OCI-LY1 (cell line): Measurements from ENCODE around the gene C12orf56.

Source experiments
- H2AFZ ChIP-seq: fragments of 200-600 bp; sonication (generic), shearing (Covaris generic); 2 replicates; pipeline ENCODE4 v1.6.0; 2014; ENCODE audit warnings: antibody characterized with exemption, mild to moderate bottlenecking, low read length
- H3F3A ChIP-seq: fragments of 200-600 bp; sonication (generic), shearing (Covaris generic); 2 replicates; pipeline ENCODE4 v1.6.0; 2014; ENCODE audit warnings: mild to moderate bottlenecking, antibody characterized with exemption, low read length, moderate library complexity; ENCODE audit not compliant: insufficient read depth
- H3K27ac ChIP-seq: fragments of 200-600 bp; sonication (generic); 2 replicates; pipeline ENCODE4 v1.5.1; 2014; ENCODE audit warnings: low read length, mixed run types, mild to moderate bottlenecking, low read depth; ENCODE audit not compliant: poor library complexity, severe bottlenecking
- H3K27me3 ChIP-seq: fragments of 200-600 bp; sonication (generic); 2 replicates; pipeline ENCODE4 v1.6.0; 2014; ENCODE audit warnings: antibody characterized with exemption, mild to moderate bottlenecking, low read length, moderate library complexity; ENCODE audit not compliant: insufficient read depth
- H3K36me3 ChIP-seq: fragments of 200-600 bp; sonication (generic); 2 replicates; pipeline ENCODE4 v1.6.1; 2014; ENCODE audit warnings: mild to moderate bottlenecking, antibody characterized with exemption, low read length, moderate library complexity, mixed read lengths; ENCODE audit not compliant: insufficient read depth
- H3K4me1 ChIP-seq: fragments of 200-600 bp; sonication (generic); 2 replicates; pipeline ENCODE4 v1.5.1; 2014; ENCODE audit warnings: mild to moderate bottlenecking, low read length, moderate library complexity; ENCODE audit not compliant: insufficient read depth, severe bottlenecking
- H3K4me2 ChIP-seq: fragments of 200-600 bp; sonication (generic), shearing (Covaris generic); 2 replicates; pipeline ENCODE4 v1.6.1; 2014; ENCODE audit warnings: low read length
- H3K4me3 ChIP-seq: fragments of 200-600 bp; sonication (generic); 2 replicates; pipeline ENCODE4 v1.5.1; 2014; ENCODE audit warnings: low read length, low read depth, mild to moderate bottlenecking, mixed read lengths; ENCODE audit not compliant: poor library complexity, severe bottlenecking
- H3K79me2 ChIP-seq: fragments of 200-600 bp; shearing (Covaris generic); 2 replicates; pipeline ENCODE4 v1.6.1; 2016; ENCODE audit warnings: mixed run types, low read length, mixed read lengths; ENCODE audit not compliant: insufficient read depth
- H3K9ac ChIP-seq: fragments of 200-600 bp; sonication (generic), shearing (Covaris generic); 2 replicates; pipeline ENCODE4 v1.6.1; 2014; ENCODE audit warnings: mild to moderate bottlenecking, low read length, mixed read lengths
- H3K9me2 ChIP-seq: fragments of 200-600 bp; sonication (generic), shearing (Covaris generic); 2 replicates; pipeline ENCODE4 v1.6.1; 2014; ENCODE audit warnings: low read depth, mild to moderate bottlenecking, low read length, mixed read lengths
- H3K9me3 ChIP-seq: fragments of 200-600 bp; shearing (Covaris generic); 2 replicates; pipeline ENCODE4 v1.6.1; 2014; ENCODE audit warnings: low read length, mixed read lengths
- H4K20me1 ChIP-seq: fragments of 200-600 bp; sonication (generic), shearing (Covaris generic); 2 replicates; pipeline ENCODE4 v1.6.0; 2016; ENCODE audit warnings: mild to moderate bottlenecking, low read length; ENCODE audit not compliant: insufficient read depth
- EZH2 ChIP-seq: fragments of 200-600 bp; sonication (generic), shearing (Covaris generic); IDR thresholded peaks from 2 replicates; pipeline ENCODE4 v1.8.0; 2017; ENCODE audit warnings: borderline replicate concordance, mixed run types, mild to moderate bottlenecking, antibody characterized with exemption, low read length, moderate library complexity, mixed read lengths
- TF ChIP-seq, protein P1 (sequence below): fragments of 200-600 bp; sonication (generic), shearing (Covaris generic); IDR thresholded peaks from 2 replicates; pipeline ENCODE4 v1.5.1; 2017; ENCODE audit warnings: mild to moderate bottlenecking, antibody characterized with exemption, low read length, moderate library complexity, mixed read lengths

The C12orf56 gene

DNA sequence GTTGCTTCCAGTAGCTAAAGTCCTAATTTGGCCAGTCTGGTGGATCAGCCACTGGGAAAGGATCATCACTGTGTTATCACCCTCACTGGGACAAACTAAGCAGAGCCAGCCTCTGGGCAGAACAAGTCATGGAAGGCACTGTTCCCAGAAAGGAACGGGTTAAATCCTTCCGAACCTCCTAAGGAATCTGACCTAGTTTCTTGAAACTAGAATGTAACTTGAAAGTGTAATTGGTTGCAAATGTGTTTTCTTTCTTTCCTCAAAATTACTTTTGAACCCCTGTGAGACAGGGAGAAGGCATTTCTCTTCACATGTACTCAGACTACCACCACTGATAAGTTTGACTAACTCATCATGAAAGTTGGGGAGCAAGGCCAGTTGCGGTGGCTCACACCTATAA is 149.8 kb downstream of the C12orf56 start:
- no peak overlapping the region for H3K27ac ChIP-seq
- H3K36me3 ChIP-seq, result no peaks in the 10 kb centered on the region
- H4K20me1 ChIP-seq, result no peaks in the 10 kb centered on the region
- no peaks in the 10 kb centered on the region; the same call in 1 of the 2 replicates for H3K27me3 ChIP-seq
- no peaks in the 10 kb centered on the region for H3K9me3 ChIP-seq
- H3K9ac ChIP-seq, result no peak overlapping the region
- no peak overlapping the region for H2AFZ ChIP-seq
- no peaks in the 10 kb centered on the region for H3K9me2 ChIP-seq
- H3K4me1 ChIP-seq, result no peaks in the 10 kb centered on the region
- TF ChIP-seq, protein P1, sequence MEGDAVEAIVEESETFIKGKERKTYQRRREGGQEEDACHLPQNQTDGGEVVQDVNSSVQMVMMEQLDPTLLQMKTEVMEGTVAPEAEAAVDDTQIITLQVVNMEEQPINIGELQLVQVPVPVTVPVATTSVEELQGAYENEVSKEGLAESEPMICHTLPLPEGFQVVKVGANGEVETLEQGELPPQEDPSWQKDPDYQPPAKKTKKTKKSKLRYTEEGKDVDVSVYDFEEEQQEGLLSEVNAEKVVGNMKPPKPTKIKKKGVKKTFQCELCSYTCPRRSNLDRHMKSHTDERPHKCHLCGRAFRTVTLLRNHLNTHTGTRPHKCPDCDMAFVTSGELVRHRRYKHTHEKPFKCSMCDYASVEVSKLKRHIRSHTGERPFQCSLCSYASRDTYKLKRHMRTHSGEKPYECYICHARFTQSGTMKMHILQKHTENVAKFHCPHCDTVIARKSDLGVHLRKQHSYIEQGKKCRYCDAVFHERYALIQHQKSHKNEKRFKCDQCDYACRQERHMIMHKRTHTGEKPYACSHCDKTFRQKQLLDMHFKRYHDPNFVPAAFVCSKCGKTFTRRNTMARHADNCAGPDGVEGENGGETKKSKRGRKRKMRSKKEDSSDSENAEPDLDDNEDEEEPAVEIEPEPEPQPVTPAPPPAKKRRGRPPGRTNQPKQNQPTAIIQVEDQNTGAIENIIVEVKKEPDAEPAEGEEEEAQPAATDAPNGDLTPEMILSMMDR, result no peak
- no peak for TF ChIP-seq EZH2
- no peak overlapping the region for H3K4me3 ChIP-seq
- H3F3A ChIP-seq, result no peaks in the 10 kb centered on the region
- no peak overlapping the region for H3K4me2 ChIP-seq
- H3K79me2 ChIP-seq, result no peaks in the 10 kb centered on the region

DNA sequence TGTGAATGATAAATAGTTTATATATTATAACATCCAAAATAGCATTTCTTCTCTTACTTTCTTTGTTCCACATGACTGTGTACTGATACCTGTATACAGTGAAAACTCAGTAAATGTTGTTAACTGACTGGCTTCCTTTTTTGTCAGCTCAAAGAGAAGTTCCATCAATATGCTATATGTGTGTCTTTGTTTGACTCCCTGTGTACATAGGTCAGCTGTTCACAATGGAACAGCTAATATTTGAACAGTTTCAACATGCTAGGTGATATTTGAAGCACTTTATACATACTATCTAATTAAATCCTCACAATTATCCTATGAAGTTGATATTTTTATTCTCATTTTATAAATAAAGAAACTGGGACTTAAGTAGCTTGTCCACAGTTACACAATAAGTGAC is 153.2 kb downstream of the C12orf56 start:
- no peak for TF ChIP-seq EZH2
- TF ChIP-seq, protein P1, result no peak
- Histone ChIP-seq H2AFZ (no peak overlapping the region), H3K4me3 (no peak overlapping the region), H3K4me2 (no peak overlapping the region), H3K36me3 (no peaks in the 10 kb centered on the region), H3K9me2 (no peaks in the 10 kb centered on the region), H3K27ac (no peak overlapping the region), H3K4me1 (no peaks in the 10 kb centered on the region), H4K20me1 (no peaks in the 10 kb centered on the region), H3K79me2 (no peaks in the 10 kb centered on the region), H3K9ac (no peak overlapping the region), H3F3A (no peaks in the 10 kb centered on the region), H3K9me3 (no peaks in the 10 kb centered on the region), H3K27me3 (no peaks in the 10 kb centered on the region; the same call in 1 of the 2 replicates)

DNA sequence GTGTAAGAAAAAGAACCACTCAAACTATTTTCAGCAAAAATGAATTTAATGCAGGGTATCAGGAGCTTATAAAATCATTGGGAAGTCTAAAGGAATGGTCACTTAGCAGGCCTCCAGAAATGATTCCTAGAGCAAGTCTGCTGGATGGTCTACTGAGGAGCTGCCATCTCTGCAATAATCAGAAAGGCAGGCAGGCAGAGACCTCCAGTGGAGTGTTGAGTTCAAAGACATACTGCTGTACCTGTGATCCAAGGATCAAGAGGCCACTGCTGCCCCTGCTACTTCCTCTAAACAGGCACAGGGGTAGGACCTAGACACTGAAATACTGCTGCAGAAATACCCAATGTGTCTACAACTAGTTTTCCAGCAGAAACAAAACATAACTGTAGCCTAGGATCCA is 154.0 kb downstream of the C12orf56 start:
- Histone ChIP-seq H3K4me2 (no peak overlapping the region), H3K9me2 (no peaks in the 10 kb centered on the region)

More for the DNA sequence above, 154.0 kb downstream of the C12orf56 start:
- Histone ChIP-seq H3K27ac (no peak overlapping the region), H3K27me3 (no peaks in the 10 kb centered on the region; the same call in 1 of the 2 replicates), H3K4me3 (no peak overlapping the region), H3F3A (no peaks in the 10 kb centered on the region), H3K9ac (no peak overlapping the region), H3K79me2 (no peaks in the 10 kb centered on the region), H2AFZ (no peak overlapping the region), H3K9me3 (no peaks in the 10 kb centered on the region), H3K36me3 (no peaks in the 10 kb centered on the region), H3K4me1 (no peaks in the 10 kb centered on the region), H4K20me1 (no peaks in the 10 kb centered on the region)
- TF ChIP-seq, protein P1, result no peak
- TF ChIP-seq EZH2, result no peak
